Activated naive CD4-positive, alpha-beta T cell (primary cell): ENCODE data around the gene SHMT1.

ENCODE experiments used
- DNase-seq, 4 experiments: peaks; one replicate each; lab custom pipeline; 2025; lab: John Stamatoyannopoulos, UW

The SHMT1 gene

DNA sequence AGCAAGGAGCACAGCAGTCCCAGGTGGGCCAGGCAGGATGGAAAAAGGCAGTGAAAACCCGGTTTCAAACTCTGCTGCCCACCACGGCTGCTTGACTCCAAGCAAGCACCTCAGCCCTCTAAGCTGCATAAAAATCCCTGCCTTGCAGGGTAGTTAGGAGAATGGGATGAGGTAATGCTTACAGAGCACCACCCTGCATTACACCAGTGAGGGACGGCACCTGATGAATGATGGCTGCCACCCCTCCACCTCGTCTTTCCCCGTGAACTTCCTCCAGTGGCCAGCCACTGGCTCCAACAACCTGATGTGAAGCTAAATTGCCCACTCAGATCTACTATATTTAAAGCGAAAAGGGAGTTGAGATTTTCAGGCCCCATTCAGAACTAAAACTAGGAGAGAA lies 81.6 kb downstream of the SHMT1 start:
- DNase-seq: no peak

DNA sequence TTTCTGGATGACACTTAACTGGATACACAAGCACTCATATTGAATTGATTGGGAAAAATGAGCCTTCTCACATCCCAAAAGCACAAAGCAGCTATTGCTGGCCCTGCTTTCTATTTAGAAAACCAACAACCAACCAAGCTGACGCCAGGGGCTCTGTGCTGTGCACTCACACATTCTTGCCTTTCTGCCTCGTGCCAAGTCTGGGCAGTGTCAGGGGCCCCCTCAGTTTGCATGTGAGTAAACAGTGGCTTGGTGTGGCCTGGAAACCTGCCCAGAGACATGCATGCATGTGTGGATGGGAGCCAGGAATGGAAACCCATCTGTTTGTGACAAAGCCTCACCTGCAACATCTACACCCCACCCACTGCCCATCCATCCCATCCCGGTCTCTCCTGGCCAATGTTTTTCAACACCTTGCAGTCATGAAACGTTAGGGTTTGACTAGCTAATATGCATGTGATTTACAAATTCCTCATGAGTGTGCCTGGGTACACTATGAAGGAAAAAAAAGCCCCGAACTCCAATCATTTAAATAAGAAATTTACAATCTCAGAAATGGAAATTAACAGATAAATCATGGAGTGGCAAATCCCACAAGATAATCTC lies 82.5 kb downstream of the SHMT1 start:
- DNase-seq: no peak

DNA sequence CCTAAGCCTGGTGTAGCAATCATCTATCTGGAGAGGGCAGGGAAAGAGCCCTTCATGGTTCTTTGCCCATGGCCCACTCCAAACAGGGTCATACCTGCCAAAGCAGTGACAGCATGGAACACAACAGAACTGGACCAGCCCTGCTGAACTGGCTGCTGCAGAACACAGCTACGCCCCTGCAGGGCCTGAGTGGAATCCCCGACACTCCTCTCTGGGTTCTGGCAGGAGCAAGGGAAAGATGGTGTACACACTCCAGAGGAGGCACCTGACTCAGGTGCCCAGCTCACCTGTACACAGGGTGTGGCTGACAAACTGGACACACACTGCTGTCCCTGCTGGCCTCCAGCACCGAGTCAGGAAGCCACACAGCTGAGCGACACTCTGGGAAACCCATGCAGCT lies 83.1 kb downstream of the SHMT1 start:
- DNase-seq: no peak

DNA sequence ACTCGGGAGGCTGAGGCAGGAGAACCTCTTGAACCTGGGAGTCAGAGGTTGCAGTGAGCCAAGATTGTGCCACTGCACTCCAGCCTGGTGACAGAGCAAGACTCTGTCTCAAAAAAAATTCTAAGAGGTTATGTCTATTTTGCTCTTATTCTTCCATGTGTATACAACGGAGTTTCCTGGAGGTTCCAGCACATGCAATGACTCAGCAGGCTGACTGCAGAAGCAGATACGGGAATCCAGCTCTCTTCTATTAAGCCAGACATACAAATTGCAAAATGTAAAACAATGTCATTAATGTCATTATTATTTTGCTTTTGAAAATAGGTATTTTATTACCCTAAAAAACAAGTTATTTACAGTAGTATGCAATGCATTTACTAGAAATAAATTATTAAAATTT lies 84.5 kb downstream of the SHMT1 start:
- DNase-seq: no peak
